ENCODE data around the gene SLC6A20.

Gene SLC6A20

GRCh38 chr3:45719655-45720487 is 76.5 kb downstream of the SLC6A20 start:
- no peak for DNase-seq (ENCODE audit: low spot score)

- DNase-seq (ENCODE audit: low spot score): no peak
These were observed 79.5 kb downstream of the SLC6A20 start for GRCh38 chr3:45716790-45717336.

- no peak for DNase-seq (ENCODE audit: low spot score)
These were observed 80.4 kb downstream of the SLC6A20 start for GRCh38 chr3:45715945-45716344.

GRCh38 chr3:45712434-45713110 is 83.8 kb downstream of the SLC6A20 start:
- no peak for DNase-seq (ENCODE audit: low spot score)

- DNase-seq (ENCODE audit: low spot score): no peak
These were observed 84.4 kb downstream of the SLC6A20 start for GRCh38 chr3:45711931-45712330.

GRCh38 chr3:45705839-45706808 is 90.2 kb downstream of the SLC6A20 start:
- no peak for DNase-seq (ENCODE audit: low spot score)
